Kidney epithelial cell (primary cell): ENCODE data around the gene TBC1D23. TPM values are rescaled to one million over a fixed set of nuclear protein-coding genes. Genes with fewer than 3 reads are reported as not detected.
A peak's percentile ranks its signal among the peaks of the same experiment; 100 is the strongest.

Experiments
- DNase-seq: peaks from one replicate; pipeline ENCODE4 v3.0.0-alpha.2; 2010; ENCODE audit warnings: low read depth
- H3K27me3 ChIP-seq: 2 replicates; pipeline ENCODE4 v1.6.0; 2011; ENCODE audit warnings: low read length; ENCODE audit not compliant: control insufficient read depth, insufficient read depth
- H3K36me3 ChIP-seq: 2 replicates; pipeline ENCODE4 v1.5.1; 2011; ENCODE audit warnings: low read length; ENCODE audit not compliant: control insufficient read depth, insufficient read depth
- H3K4me3 ChIP-seq: 2 replicates; pipeline ENCODE4 v1.5.1; 2011; ENCODE audit warnings: low read depth, mild to moderate bottlenecking, control low read depth, low read length
- total RNA-seq: library from RNA; depleted of rRNA; stranded (reverse); fragments of >200 nt; gene quantifications from 2 replicates; pipeline ENCODE4 v1.2.3, GENCODE V29; 2015
- TF ChIP-seq, protein P1 (sequence below): IDR thresholded peaks from 2 replicates; pipeline ENCODE4 v1.5.1; 2011; ENCODE audit warnings: mild to moderate bottlenecking, moderate library complexity, low read length, control low read depth, inconsistent platforms; ENCODE audit not compliant: insufficient read depth, poor library complexity, severe bottlenecking

Gene TBC1D23
- 23.6 and 38.3 TPM in 2 replicates for total RNA-seq

DNA sequence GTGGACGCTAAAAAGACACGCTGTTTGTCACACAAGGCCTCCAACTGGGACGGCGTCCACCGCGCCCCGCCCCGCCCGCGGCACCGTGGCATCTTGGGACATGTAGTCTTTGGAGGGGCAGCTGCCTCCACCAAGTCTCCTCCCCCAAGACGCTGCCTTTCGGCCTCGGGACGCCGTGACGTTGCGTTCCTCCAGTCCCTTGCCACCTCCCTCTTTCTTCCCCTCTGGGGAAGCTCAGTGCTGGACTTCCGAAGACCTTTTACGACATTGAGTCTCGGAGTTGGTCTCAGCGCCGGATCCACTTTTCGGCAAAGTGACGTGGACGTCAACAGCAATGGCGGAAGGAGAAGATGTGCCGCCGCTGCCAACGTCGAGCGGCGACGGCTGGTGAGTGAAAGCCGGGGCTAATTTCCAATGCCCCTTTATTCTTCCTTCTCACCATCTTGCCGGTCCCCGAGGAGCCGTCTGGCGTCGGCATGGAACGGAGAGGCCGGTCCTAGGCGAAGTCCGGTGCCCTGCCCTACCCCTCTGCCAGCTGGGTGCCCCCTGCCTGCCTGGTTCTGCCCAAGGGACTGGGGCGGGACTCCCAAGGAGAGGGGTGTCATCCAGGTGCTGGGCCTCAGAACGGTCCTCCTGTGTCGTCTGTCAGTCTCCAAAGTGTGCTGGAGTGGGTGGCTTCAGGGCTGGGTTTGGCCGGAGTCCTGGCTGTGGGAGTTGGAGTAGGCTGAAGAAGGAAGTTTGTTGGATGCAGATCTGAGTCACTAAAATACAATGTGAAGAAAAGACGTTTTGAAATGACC, at the start of gene TBC1D23:
Gene TBC1D23, plus strand, starts transcription at position 308 of the 800 bp plus-strand sequence. Its CDS starts 27 bp downstream, at position 335.
- Histone ChIP-seq H3K36me3 (no peaks in the 10 kb centered on the region), H3K4me3 (peak within 1 kb of the TSS; percentile 97), H3K27me3 (no peaks in the 10 kb centered on the region)
- TF ChIP-seq, protein P1, sequence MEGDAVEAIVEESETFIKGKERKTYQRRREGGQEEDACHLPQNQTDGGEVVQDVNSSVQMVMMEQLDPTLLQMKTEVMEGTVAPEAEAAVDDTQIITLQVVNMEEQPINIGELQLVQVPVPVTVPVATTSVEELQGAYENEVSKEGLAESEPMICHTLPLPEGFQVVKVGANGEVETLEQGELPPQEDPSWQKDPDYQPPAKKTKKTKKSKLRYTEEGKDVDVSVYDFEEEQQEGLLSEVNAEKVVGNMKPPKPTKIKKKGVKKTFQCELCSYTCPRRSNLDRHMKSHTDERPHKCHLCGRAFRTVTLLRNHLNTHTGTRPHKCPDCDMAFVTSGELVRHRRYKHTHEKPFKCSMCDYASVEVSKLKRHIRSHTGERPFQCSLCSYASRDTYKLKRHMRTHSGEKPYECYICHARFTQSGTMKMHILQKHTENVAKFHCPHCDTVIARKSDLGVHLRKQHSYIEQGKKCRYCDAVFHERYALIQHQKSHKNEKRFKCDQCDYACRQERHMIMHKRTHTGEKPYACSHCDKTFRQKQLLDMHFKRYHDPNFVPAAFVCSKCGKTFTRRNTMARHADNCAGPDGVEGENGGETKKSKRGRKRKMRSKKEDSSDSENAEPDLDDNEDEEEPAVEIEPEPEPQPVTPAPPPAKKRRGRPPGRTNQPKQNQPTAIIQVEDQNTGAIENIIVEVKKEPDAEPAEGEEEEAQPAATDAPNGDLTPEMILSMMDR: peak; percentile 5
- peak; percentile 99 for DNase-seq

DNA sequence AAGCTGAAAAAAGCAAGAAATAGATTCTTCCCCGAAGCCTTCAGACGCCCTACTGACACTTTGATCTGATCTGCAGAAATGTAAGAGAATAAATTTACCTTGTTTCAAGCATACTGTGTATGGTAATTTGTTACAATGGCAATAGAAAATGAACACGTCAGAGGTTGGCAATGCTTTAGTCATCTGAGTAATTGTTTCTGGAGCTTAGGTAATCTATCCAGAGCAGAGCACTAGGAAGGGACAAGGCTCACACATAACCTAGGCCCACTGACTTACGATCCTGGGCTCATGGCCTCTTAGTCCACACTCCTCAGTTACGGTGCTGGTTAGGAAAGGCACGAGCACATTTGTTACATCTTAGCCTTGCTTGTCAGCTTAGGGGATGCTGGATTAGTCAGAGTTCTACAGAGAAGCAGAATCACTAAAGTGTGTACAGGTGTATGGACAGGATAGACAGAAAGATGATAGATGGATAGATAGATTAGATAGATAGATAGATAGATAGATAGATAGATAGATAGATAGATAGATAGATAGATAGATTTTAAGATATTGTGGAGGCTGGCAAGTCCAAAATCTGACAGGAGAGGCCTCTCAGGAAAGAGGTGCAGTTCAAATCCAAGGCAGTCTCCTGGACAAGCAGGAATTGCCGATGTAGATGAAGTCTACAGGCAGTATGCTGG, 46.8 kb upstream of the TBC1D23 start:
- H3K27me3 ChIP-seq: no peaks in the 10 kb centered on the region
- TF ChIP-seq, protein P1: no peak
- no peaks in the 10 kb centered on the region for H3K36me3 ChIP-seq
- DNase-seq: no peak
- no peak overlapping the region for H3K4me3 ChIP-seq

DNA sequence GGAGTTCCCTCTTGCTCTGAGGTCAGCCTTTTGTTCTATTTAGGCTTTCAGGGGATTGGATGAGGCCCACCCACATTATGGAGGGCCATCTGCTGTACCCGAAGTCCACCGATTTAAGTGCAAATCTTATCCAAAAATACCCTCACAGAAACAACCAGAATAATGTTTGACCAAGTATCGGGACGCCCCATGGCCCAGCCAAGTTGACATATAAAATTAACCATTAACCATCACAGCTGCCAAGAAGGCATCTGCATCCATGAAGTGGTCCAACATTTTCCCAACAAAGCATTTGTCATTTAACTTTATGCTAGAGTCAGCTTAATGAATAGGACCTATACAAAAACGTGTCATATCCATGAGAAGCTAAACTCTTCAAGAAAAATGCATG, 46.2 kb upstream of the TBC1D23 start:
- Histone ChIP-seq H3K36me3 (no peaks in the 10 kb centered on the region), H3K4me3 (no peak overlapping the region), H3K27me3 (no peaks in the 10 kb centered on the region)
- DNase-seq: no peak
- TF ChIP-seq, protein P1: no peak

DNA sequence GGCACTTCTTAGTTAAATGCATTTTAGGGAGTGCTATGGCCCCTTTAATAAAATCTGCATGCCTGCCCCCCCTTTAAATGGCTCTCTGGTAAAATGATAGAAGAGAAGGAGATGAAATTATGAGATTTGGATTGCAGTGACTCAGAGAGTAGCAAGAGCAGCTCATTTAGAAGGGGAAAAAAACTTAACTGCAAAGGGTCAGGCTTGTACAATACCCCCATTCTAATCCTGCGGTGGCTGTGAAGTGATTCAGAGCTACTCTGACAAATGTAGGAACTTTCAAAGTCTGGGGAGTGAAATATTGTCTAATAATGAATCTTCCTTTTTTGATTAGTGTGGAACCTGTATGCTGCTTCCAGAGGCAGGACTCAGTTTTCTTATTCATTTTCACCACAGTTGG, 44.1 kb upstream of the TBC1D23 start:
- no peaks in the 10 kb centered on the region for H3K27me3 ChIP-seq
- H3K36me3 ChIP-seq: no peaks in the 10 kb centered on the region
- H3K4me3 ChIP-seq: no peak overlapping the region
- TF ChIP-seq, protein P1: no peak
- DNase-seq: no peak

DNA sequence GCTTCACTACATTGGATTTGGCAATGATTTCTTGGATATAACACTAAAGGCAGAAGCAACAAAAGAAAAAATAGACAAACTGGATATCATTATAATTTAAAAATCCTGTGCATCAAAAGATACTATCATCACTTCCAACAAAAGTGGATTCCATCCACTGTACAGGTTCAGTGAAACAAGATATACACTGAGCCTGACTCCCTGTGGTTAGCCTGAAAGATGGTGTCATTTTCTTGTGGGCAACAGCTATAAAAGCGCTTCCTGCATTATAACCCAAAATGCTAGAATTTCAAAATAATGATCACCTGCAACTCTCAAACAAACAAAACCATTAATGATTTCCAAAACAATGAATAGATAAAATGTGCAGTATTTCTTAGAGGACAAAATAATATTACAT, 39.6 kb upstream of the TBC1D23 start:
- Histone ChIP-seq H3K36me3 (no peaks in the 10 kb centered on the region), H3K4me3 (no peak overlapping the region), H3K27me3 (no peaks in the 10 kb centered on the region)
- DNase-seq: no peak
- TF ChIP-seq, protein P1: no peak
